K562 treated with DMSO at 1 percent for 48 hours (cell line): Measurements from ENCODE around the gene DEFB112. TPM values are rescaled to one million over a fixed set of nuclear protein-coding genes. Genes with fewer than 3 reads are reported as not detected.

Source experiments
- total RNA-seq: library from RNA; unstranded; fragments of 300-600 nt; gene quantifications from 2 replicates; pipeline ENCODE4 v1.2.3, GENCODE V29; 2022; ENCODE audit warnings: low replicate concordance; ENCODE audit errors: extremely low read depth

The DEFB112 gene
- not detected in 2 replicates for total RNA-seq

DNA sequence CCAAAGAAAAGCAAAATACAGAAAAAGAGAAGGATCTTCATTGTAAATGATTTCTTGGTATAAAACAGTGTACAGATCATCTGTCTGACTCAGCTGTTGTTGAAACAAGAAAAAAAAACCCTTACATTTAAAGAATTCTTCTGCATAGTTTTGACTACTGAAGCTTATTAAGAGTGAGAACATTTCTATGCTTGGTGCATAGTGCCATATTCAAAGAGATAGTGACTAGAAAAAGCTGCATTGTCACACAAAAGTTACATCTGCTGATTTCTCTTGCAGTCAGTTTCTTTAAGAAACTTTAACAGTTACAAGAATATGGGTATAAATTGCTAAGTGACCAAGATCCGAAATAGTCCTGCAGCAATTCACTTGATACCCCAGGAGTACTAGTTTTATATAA is at the start of gene DEFB112:
Gene DEFB112, minus strand, starts transcription at position 101 of the 400 bp plus-strand sequence. Its CDS starts 60 bp downstream, at position 41.

GRCh38 chr6:50021894-50022293 is 27.8 kb downstream of the DEFB112 start, which contains the start of gene DEFB110:
Gene DEFB110, minus strand, starts transcription at chr6:50021994. Its CDS starts 59 bp downstream, at chr6:50021935.

Other genes with a start within 250 kb of the DEFB112 start
- gene CRISP1, start 183.4 kb downstream of the DEFB112 start, total RNA-seq, result not detected in 2 replicates
- gene DEFB114, start 85.8 kb downstream of the DEFB112 start, total RNA-seq, result not detected in 2 replicates
- not detected in 2 replicates for gene DEFB113, start 80.3 kb downstream of the DEFB112 start, total RNA-seq
- gene DEFB110, start 27.9 kb downstream of the DEFB112 start, total RNA-seq, result not detected in 2 replicates